NT2/D1 (cell line): ENCODE data around the gene PLEKHB2.

ENCODE experiments used
- SUZ12 ChIP-seq: IDR thresholded peaks from 2 replicates; pipeline ENCODE4 v1.6.1; 2011; ENCODE audit not compliant: insufficient read length, insufficient read depth; ENCODE audit errors: extremely low read depth
- YY1 ChIP-seq: IDR thresholded peaks from 2 replicates; pipeline ENCODE4 v1.6.1; 2011; ENCODE audit not compliant: insufficient read length, insufficient read depth
- ZNF274 ChIP-seq: IDR thresholded peaks from 2 replicates; pipeline ENCODE4 v1.6.1; 2011; ENCODE audit warnings: mild to moderate bottlenecking, low read depth, low read length

GRCh38 chr2:131154647-131155046, 49.5 kb downstream of the PLEKHB2 start:
- TF ChIP-seq ZNF274 (no peak), YY1 (no peak), SUZ12 (no peak)
